Measurements from ENCODE around the gene SUMO3. TPM values are rescaled to one million over a fixed set of nuclear protein-coding genes. Genes with fewer than 3 reads are reported as not detected.

SUMO3 gene
- total RNA-seq, 2 donors from 2014 or later, result 62.1 to 73.4 TPM

- no peak for DNase-seq
- no peak for ATAC-seq
- Mint-ChIP-seq H3K36me3 (ENCODE audit: low read depth) (no peaks in the 10 kb centered on the region), H3K4me3 (no peak overlapping the region), H3K27me3 (no peaks in the 10 kb centered on the region), H3K4me1 (peaks cover 5% of the 10 kb centered on the region), H3K27ac (no peak overlapping the region)
- H3K9me3 ChIP-seq (ENCODE audit: control insufficient read depth, low read length, poor library complexity, severe bottlenecking), result no peaks in the 10 kb centered on the region
Measured at GRCh38 chr21:44758781-44759627, 58.9 kb downstream of the SUMO3 start.

GRCh38 chr21:44758141-44758561, 59.7 kb downstream of the SUMO3 start:
- no peaks in the 10 kb centered on the region for H3K36me3 Mint-ChIP-seq (ENCODE audit: low read depth)
- peaks cover 5% of the 10 kb centered on the region for H3K4me1 Mint-ChIP-seq
- ATAC-seq, result no peak

DNA sequence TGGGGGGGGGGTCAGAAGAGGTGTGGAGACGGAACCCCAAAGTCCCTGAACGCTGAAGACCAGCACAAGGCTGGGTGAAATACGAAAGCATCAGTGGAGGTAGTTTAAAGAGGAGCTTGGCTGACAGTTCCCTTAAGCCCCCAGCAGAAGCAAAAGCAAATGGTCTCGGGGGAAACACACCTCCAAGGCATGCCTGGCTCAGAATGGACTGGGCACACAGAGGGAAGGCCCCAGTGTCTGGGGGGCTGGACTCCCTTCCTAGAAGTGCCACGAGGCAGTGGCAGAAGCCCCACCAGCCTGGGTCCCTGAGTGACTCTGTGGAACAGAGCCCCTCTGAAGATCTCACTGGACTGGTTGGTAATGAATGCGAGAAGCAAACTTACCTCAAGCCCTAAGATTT, 60.1 kb downstream of the SUMO3 start:
- peaks cover 5% of the 10 kb centered on the region for H3K4me1 Mint-ChIP-seq
- H3K27me3 Mint-ChIP-seq, result peaks cover 2% of the 10 kb centered on the region
- no peaks in the 10 kb centered on the region for H3K9me3 ChIP-seq (ENCODE audit: control insufficient read depth, low read length, poor library complexity, severe bottlenecking)
- H3K36me3 Mint-ChIP-seq (ENCODE audit: low read depth), result no peaks in the 10 kb centered on the region
- no peak overlapping the region for H3K27ac Mint-ChIP-seq
- DNase-seq (peak in 1 of 3 donors; percentile 1), ATAC-seq (no peak)
- no peak overlapping the region for H3K4me3 Mint-ChIP-seq

More at GRCh38 chr21:44758141-44758561, 59.7 kb downstream of the SUMO3 start:
- H3K9me3 ChIP-seq (ENCODE audit: control insufficient read depth, low read length, poor library complexity, severe bottlenecking), result no peaks in the 10 kb centered on the region
- Mint-ChIP-seq H3K27me3 (no peaks in the 10 kb centered on the region), H3K27ac (no peak overlapping the region), H3K4me3 (no peak overlapping the region)
- DNase-seq, result peak in 1 of 3 donors; percentile 0

DNA sequence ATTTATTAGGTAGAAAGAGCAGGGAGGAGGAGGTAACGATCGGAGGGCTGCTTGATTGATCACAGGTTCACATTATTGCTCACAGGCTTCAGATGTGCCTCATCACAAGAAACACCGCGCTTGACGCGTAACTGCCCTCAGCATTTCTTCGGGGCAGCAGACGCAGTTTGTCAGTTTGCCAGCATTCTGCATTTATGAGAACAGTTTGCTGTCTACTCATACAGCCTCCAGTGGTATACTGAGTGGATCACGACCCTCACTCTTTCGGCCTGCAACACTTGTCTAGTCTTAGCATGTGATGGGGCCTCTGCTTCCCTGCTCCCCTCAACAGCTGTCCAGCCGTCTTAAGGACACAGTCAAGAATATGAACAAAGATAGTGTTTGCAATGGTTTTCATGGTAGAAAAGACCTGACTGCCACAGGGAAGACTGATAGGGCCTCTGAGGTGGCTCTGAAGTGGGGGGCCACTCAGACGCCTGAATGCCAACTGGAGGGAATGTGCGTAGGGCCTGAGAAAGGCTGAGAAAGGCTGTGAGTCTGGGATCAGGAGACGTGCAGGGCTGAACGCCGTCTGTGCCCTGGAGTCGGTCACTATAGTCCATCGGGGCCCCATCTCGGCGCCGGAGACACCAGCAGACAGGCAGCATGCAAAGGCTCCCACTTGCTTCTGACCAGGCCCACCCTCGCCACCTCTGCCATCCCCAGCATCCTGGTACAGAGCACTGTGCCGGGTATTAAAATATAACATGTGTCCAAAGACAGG, 61.3 kb downstream of the SUMO3 start:
- no peak for DNase-seq
- Mint-ChIP-seq H3K36me3 (ENCODE audit: low read depth) (no peaks in the 10 kb centered on the region), H3K4me3 (no peak overlapping the region), H3K4me1 (peaks cover 5% of the 10 kb centered on the region), H3K27ac (peak overlapping the region; percentile 47), H3K27me3 (peaks cover 4% of the 10 kb centered on the region)
- H3K9me3 ChIP-seq (ENCODE audit: control insufficient read depth, low read length, poor library complexity, severe bottlenecking), result no peaks in the 10 kb centered on the region
- ATAC-seq, result no peak

Other genes starting within 250 kb of the SUMO3 start
- gene KRTAP10-4, start 244.3 kb downstream of the SUMO3 start, total RNA-seq, result not detected
- not detected for gene KRTAP10-5, start 237.5 kb downstream of the SUMO3 start, total RNA-seq
- not detected for gene KRTAP10-6, start 225.6 kb downstream of the SUMO3 start, total RNA-seq
- not detected for gene KRTAP10-7, start 217.5 kb downstream of the SUMO3 start, total RNA-seq
- gene KRTAP10-8, start 206.0 kb downstream of the SUMO3 start, total RNA-seq, result not detected
- gene KRTAP10-9, start 191.0 kb downstream of the SUMO3 start, total RNA-seq, result not detected
- gene KRTAP10-10, start 180.7 kb downstream of the SUMO3 start, total RNA-seq, result not detected
- gene KRTAP10-11, start 171.6 kb downstream of the SUMO3 start, total RNA-seq, result not detected
- not detected for gene KRTAP12-4, start 163.4 kb downstream of the SUMO3 start, total RNA-seq
- gene KRTAP12-3, start 160.1 kb downstream of the SUMO3 start, total RNA-seq, result not detected
- gene KRTAP12-2, start 151.1 kb downstream of the SUMO3 start, total RNA-seq, result not detected
- not detected for gene KRTAP12-1, start 135.9 kb downstream of the SUMO3 start, total RNA-seq
- gene KRTAP10-12, start 120.9 kb downstream of the SUMO3 start, total RNA-seq, result not detected
- not detected for gene TSPEAR, start 106.5 kb downstream of the SUMO3 start, total RNA-seq
- gene UBE2G2, start 16.2 kb downstream of the SUMO3 start, total RNA-seq, result 100 to 1,000 TPM; 124 TPM
- gene PTTG1IP, start 55.6 kb upstream of the SUMO3 start, total RNA-seq, result 100 to 1,000 TPM in 1 of 2 donors, 10 to 100 TPM in 1; 98.4 to 123 TPM
- 100 to 1,000 TPM; 248 to 359 TPM for gene ITGB2, start 102.8 kb upstream of the SUMO3 start, total RNA-seq
- gene SLX9, start 122.0 kb upstream of the SUMO3 start, total RNA-seq, result 10 to 100 TPM; 14.0 to 15.4 TPM

Measured in T-helper 17 cell (primary cell).